GM19099 (cell line): ENCODE measurements around the gene CFAP58.

Experiments used
- POLR2A ChIP-seq: IDR thresholded peaks from 3 replicates; pipeline ENCODE4 v1.6.1; 2011; ENCODE audit warnings: low read depth; ENCODE audit not compliant: insufficient read length; ENCODE audit errors: extremely low read depth

CFAP58 gene

DNA sequence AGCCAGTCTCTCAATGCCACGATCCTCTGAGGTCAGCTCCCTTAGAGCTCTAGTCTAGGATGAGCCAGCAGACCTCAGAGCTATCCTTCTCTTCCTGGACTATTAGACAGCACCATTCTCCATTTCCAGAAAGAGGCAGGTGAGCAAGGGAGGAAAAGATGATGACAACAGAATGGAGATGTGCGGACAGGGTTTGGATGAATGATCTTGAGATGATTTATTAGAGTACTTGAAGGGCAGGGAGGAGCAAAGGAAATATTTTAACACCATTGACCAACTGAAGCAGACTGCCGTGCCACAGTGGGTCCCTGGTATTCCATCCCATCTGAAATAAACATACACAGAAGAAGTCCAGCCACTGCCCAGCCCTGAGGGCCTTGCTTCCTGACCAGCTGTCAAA lies 94.3 kb downstream of the CFAP58 start:
- no peak for TF ChIP-seq POLR2A

DNA sequence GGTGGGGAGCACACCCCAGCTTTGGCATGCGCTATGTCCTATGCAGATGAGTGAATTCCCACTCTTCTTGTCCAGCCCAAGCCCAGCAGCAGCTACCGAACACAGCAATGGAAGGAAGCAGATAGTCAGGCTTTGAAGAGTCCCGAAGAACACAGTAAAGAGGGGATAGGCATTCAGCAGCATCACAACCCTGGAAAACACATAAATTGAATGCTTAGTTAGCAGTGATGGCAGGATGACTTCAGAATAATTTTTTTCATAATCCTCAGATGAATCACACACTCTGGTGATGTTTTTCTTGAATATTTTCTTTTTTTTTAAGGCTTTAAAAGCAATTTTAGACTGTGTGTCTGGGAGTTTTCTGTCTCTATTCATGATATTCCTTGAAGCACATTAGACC lies 95.8 kb downstream of the CFAP58 start:
- no peak for TF ChIP-seq POLR2A

- TF ChIP-seq POLR2A, result no peak
Observed at GRCh38 chr10:104450490-104450889, 96.9 kb downstream of the CFAP58 start.

- no peak for TF ChIP-seq POLR2A
Observed at GRCh38 chr10:104450954-104451353, 97.3 kb downstream of the CFAP58 start.

GRCh38 chr10:104452977-104453376 lies 99.3 kb downstream of the CFAP58 start:
- no peak for TF ChIP-seq POLR2A

DNA sequence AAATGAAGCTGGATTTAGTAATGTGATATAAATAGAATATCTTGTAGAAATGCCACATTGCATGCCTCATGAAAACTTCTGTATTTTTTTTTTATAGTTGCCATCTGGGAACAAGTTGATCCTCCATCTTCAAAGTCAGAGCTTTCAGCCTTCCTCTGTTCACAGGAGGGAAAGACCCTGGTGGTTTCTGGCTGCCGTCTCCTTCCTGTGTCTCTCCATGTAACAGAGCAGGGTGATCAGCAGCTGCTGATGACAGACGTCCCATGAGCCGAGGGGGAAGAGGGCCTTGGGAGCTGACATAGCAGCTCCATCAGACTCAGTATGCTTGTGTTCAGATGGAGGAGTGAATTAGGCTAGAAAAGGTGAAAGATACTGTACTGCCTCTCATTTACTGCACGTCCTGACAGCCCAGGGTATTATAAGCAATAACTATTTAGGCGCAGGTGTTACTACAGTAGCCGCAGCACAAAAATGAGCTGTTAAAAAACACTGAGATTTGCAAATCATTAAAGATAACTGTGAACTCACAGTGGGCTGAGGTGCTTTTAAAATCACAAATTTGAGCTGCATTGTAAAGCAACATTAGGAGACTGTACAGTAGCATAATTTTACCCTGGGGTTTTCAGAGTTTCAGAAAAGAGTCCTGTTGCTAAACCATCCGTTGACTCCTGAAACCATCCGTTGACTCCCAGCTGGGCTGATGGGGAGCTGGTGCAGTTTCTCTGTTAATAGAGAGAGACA lies 103.3 kb downstream of the CFAP58 start:
- TF ChIP-seq POLR2A, result no peak

DNA sequence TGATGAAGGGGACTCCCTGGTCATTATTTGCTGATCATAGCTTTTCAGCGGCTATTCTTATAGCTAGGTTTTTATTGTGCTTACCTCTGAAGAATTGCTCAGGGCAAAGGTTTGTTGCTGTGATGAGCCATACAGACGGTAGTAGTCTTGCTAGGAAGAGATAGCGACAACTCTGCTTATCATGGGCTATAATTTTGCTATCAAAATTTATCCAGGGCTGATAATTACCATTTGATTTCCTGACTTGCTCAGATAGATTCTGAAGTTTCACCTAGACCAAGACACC lies 103.9 kb downstream of the CFAP58 start:
- no peak for TF ChIP-seq POLR2A

GRCh38 chr10:104472505-104472904 lies 118.9 kb downstream of the CFAP58 start:
- TF ChIP-seq POLR2A, result no peak

- no peak for TF ChIP-seq POLR2A
Observed at GRCh38 chr10:104472957-104473745, 119.5 kb downstream of the CFAP58 start.

DNA sequence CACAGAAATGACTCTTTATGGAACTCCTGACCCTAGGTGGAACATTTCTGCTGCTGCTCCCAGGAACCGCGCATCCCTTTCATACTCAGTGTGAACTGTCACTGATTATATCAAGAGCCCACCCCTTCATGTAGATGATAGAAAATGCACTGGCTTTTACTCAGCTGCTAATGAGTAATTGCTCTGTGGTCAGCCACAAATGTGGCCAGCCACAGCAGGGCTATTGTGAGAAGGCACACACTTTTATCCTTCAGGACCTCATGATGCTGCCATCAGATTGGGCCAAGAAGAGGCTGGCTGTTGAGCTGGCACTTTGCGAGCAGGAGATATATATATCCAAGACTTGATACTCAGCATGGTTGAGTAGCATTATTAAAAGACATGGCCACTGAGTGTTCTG lies 124.7 kb downstream of the CFAP58 start:
- TF ChIP-seq POLR2A, result no peak

DNA sequence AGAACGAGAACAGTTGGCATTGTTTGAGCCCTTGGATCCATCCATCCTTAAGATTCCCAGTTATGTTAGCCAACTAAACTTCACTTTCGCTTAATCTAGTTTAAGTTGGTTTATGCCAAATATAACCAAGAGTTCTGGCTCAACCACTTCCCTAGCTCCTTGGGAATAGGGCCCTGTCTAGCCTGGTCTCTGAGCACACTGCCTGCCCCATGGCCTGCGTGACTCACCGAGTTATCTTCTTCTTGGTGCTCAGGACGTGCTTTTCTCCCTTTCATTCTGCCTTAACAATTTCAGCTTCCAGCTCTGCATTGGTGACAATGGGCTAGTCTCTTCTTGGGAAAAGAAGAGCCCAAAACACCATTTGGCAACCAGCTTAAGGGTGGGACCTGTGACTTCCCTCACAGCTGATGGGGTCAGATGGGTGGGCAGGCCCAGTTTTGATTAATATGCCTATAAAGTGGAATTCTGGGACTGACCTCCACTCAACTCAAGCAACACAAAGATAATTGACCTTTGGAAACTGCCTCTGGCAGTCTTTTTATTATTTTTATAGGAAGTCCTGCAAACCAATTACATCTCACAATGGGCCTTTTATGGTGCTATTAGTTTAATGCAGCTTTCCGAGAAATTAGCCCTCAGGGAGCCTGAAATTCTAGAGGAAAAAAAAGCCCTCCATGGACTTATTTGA lies 126.4 kb downstream of the CFAP58 start:
- no peak for TF ChIP-seq POLR2A

GRCh38 chr10:104480797-104481196 lies 127.2 kb downstream of the CFAP58 start:
- TF ChIP-seq POLR2A, result no peak

DNA sequence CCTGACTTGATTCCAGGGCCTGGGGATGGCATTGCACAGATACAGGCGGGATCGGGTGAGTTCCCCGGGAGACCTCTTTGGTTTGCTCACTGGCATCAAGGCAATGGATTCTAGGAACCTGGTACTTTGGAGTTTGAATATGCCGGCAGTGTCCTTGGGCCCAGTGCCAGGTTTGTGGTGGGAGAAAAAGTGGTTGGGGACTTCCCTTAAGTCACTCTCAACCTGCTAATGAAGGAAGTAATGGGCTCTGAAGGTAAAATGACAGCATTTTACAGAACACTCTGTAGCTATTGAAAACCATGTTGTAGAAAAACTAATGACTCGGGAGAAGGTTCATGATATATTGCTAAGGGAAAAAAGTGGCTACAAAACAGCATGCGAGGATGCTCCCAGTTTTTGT lies 129.9 kb downstream of the CFAP58 start:
- TF ChIP-seq POLR2A, result no peak

- no peak for TF ChIP-seq POLR2A
Observed at GRCh38 chr10:104485632-104486031, 132.0 kb downstream of the CFAP58 start.

GRCh38 chr10:104486803-104487202 lies 133.2 kb downstream of the CFAP58 start:
- TF ChIP-seq POLR2A, result no peak

DNA sequence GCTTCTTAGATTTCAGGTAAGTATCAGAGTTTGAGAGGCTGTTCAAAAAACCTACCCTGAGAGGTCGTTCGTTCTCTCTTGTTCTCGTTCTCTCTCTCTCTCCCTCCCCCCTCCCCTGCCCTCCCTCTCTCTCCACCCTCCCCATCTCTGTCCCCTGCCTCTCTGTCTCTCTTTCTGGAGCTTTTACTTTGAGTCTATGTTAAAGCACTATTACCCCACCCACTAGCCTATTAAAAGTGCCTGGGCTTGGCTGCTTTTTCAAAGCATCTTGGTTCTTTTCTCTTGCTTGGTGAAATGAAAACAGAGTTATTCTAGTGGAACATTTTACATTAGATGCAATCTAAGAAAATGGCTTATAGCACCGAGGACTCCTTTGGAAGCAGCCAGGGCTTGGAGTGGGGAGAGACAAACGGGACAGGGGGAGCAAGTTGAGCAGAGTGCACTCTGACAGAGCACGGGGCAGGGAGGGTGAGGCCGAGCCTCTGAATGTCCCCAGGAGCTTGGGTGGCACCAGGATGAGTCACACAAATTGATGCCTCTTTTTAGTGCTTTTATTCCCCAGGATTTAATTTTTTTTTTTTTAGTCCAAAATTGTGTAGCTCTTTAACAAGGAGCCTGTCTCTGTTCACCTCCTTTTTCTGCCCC lies 134.3 kb downstream of the CFAP58 start:
- no peak for TF ChIP-seq POLR2A

GRCh38 chr10:104488439-104488832 lies 134.8 kb downstream of the CFAP58 start:
- no peak for TF ChIP-seq POLR2A
